GM23338 (cell line): ENCODE data around the gene RNLS. TPM values are rescaled to one million over a fixed set of nuclear protein-coding genes. Genes with fewer than 3 reads are reported as not detected.

ENCODE experiments used
- polyA plus RNA-seq: library from polyadenylated mRNA; unstranded; fragments of >200 nt; fragmentation: Nextera tagmentation; extraction: Ambion mirVana; gene quantifications from 2 replicates; pipeline ENCODE4 v1.2.1, GENCODE V29; 2016
- small RNA-seq: library from RNA; depleted of rRNA; stranded (forward); fragments of <200 nt; gene quantifications from one replicate; pipeline ENCODE3, GENCODE V24; 2014; ENCODE audit warnings: low replicate concordance
- total RNA-seq: library from RNA; depleted of rRNA; stranded (reverse); fragments of >200 nt; shearing (Covaris generic); gene quantifications from 2 replicates; pipeline ENCODE4 v1.2.3, GENCODE V29; 2014; rRNA removed

Gene RNLS
- total and polyA plus RNA-seq, 2 experiments from 2014 or later = 8.8 to 15.2 TPM

Small RNAs within 50 kb of the gene (small RNA-seq; reads per million reads assigned to genes)
- gene AL353149.1 (not detected), gene RF00019 (not detected)

Other genes starting within 250 kb of the RNLS start
- 0.04 and 0.14 TPM in 2 replicates for gene LIPJ, start 3.4 kb upstream of the RNLS start, total RNA-seq
- gene LIPJ, start 3.4 kb upstream of the RNLS start, polyA plus RNA-seq = not detected in 2 replicates
- not detected in 2 replicates for gene LIPF, start 81.1 kb upstream of the RNLS start, total RNA-seq
- not detected in 2 replicates for gene LIPF, start 81.1 kb upstream of the RNLS start, polyA plus RNA-seq
- not detected in 2 replicates for gene LIPK, start 122.9 kb upstream of the RNLS start, total RNA-seq
- not detected in 2 replicates for gene LIPK, start 122.9 kb upstream of the RNLS start, polyA plus RNA-seq
- not detected in 2 replicates for gene LIPN, start 176.7 kb upstream of the RNLS start, total RNA-seq
- gene LIPN, start 176.7 kb upstream of the RNLS start, polyA plus RNA-seq = not detected in 2 replicates
- not detected in 2 replicates for gene LIPM, start 219.4 kb upstream of the RNLS start, total RNA-seq
- gene LIPM, start 219.4 kb upstream of the RNLS start, polyA plus RNA-seq = not detected in 2 replicates